Uterus (tissue), 4 donors: ENCODE results near the gene ADISSP. TPM values are rescaled to one million over a fixed set of nuclear protein-coding genes. Genes with fewer than 3 reads are reported as not detected.

Experiments used
- DNase-seq, 2 donors: peaks; one replicate each; pipeline ENCODE4 v3.0.0-alpha.2; 2019 to 2020
- H3K27ac ChIP-seq, 2 donors: fragments of 200-600 bp; sonication (generic); 1 replicate in 1 of 2; 2 replicates in 1 of 2; pipeline ENCODE4 v1.5.1; 2016 to 2018
- H3K27me3 ChIP-seq, 2 donors: fragments of 200-600 bp; sonication (generic); one replicate each; pipeline ENCODE4 v1.5.1; 2018 to 2019; ENCODE audit warnings: control low read depth in 1 of 2
- H3K36me3 ChIP-seq, 2 donors: fragments of 200-600 bp; sonication (generic); one replicate each; pipeline ENCODE4 v1.5.1; 2019; ENCODE audit warnings: control low read depth in 1 of 2
- H3K4me1 ChIP-seq, 2 donors: fragments of 200-600 bp; sonication (generic); one replicate each; pipeline ENCODE4 v1.5.1; 2018 to 2019; ENCODE audit warnings: control low read depth in 1 of 2
- H3K4me3 ChIP-seq, 2 donors: fragments of 200-600 bp; sonication (generic); 1 replicate in 1 of 2; 2 replicates in 1 of 2; pipeline ENCODE4 v1.5.1; 2018 to 2019; ENCODE audit warnings: mild to moderate bottlenecking in 1 of 2
- H3K9me3 ChIP-seq, 2 donors: fragments of 200-600 bp; sonication (generic); one replicate each; pipeline ENCODE4 v1.5.1; 2019; ENCODE audit warnings: control low read depth in 1 of 2
- CTCF ChIP-seq, 4 experiments: fragments of 200-600 bp in 2 of 4; fragments of 450-650 bp in 2 of 4; sonication (generic) in 2 of 4; IDR thresholded peaks; one replicate each; pipeline ENCODE4 v1.5.1; 2016 to 2019; ENCODE audit warnings: antibody characterized with exemption in 4 of 4, mild to moderate bottlenecking in 2 of 4, moderate library complexity in 1 of 4
- POLR2A ChIP-seq, 2 donors: fragments of 450-650 bp; IDR thresholded peaks; one replicate each; pipeline ENCODE4 v1.6.1; 2016; ENCODE audit warnings: antibody characterized with exemption in 2 of 2, mild to moderate bottlenecking in 1 of 2, moderate library complexity in 1 of 2
- intact Hi-C: fragments of 100-400 bp; cut with DNase I; formaldehyde crosslinking; loops from one replicate; pipeline ENCODE4 v1.15.1; 2023; ENCODE audit warnings: low total_unique reads
- total RNA-seq, 4 donors: library from RNA; depleted of rRNA in 3 of 4; stranded (reverse); fragments of >200 nt in 3 of 4; gene quantifications; one replicate each; pipeline versions ENCODE4 v1.1.0 to v1.2.4, GENCODE V29; 2014 to 2023
- donor health status: DM: yes; HTN: yes; CAD: no.

ADISSP gene
- total RNA-seq, 4 donors from 2014 or later = 4.1 to 45.9 (median 34.8) TPM

GRCh38 chr20:3766422-3767109, 987 bp downstream of the ADISSP start:
- no peak for TF ChIP-seq POLR2A (IDR thresholded peaks at IDR 0.05)
- TF ChIP-seq CTCF (IDR thresholded peaks at IDR 0.05) = no peak
- intact Hi-C loops = loop anchor here (5.0 kb wide), 1 partner anchor 84 kb away; the partner anchor contains the start of gene ADAM33
- Histone ChIP-seq H3K27ac (peak overlapping the region; percentile 52 to 65), H3K36me3 (no peaks in the 10 kb centered on the region), H3K27me3 (no peaks in the 10 kb centered on the region), H3K9me3 (no peaks in the 10 kb centered on the region), H3K4me1 (peaks cover 0 to 11% of the 10 kb centered on the region in 2 donors), H3K4me3 (peak overlapping the region; percentile 59 to 82)
- DNase-seq = no peak

DNA sequence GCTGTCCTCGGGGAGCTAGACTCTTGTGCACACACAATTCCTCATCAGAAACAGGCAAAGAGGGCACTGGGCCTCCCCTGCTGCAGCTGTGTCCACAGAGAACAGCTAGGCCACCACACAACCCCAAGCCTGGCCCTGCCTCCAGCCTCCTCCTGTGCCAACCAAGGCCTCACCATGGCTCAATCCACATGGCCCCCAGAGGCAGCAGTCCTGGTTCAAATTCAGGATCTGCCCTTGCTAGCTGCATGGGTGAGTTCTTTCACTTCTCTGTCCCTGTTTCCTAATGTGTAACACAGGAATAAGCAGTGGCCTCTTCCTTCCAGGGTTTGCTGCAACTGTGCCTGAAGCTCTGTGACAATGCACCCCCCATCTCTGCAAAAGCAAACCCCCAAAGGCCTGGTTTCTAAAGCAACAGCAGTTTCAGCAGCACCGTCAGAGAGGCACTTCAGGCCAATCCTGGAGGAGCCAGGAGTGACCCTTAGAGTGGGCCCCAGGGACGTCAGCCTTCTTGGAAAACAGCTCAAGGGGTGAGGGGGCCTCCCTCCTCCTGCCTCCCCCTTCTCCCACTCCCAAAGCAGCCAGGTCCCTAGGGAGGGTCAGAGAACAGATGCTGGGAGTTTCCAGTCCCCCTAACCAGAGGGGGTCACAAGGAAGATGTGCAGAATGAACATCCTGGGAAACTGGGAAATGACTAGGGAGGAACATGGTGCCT, 2.2 kb downstream of the ADISSP start:
- intact Hi-C loops = loop anchor here (5.0 kb wide), 1 partner anchor 83 kb away; the partner anchor contains the start of gene ADAM33
- H3K4me1 ChIP-seq = peaks cover 0 to 11% of the 10 kb centered on the region in 2 donors
- DNase-seq = no peak
- no peaks in the 10 kb centered on the region for H3K9me3 ChIP-seq
- H3K36me3 ChIP-seq = no peaks in the 10 kb centered on the region
- H3K4me3 ChIP-seq = no peak overlapping the region
- peak overlapping the region in 1 of 2 donors; percentile 65 for H3K27ac ChIP-seq
- TF ChIP-seq CTCF (IDR thresholded peaks at IDR 0.05) = no peak
- TF ChIP-seq POLR2A (IDR thresholded peaks at IDR 0.05) = no peak
- H3K27me3 ChIP-seq = no peaks in the 10 kb centered on the region

DNA sequence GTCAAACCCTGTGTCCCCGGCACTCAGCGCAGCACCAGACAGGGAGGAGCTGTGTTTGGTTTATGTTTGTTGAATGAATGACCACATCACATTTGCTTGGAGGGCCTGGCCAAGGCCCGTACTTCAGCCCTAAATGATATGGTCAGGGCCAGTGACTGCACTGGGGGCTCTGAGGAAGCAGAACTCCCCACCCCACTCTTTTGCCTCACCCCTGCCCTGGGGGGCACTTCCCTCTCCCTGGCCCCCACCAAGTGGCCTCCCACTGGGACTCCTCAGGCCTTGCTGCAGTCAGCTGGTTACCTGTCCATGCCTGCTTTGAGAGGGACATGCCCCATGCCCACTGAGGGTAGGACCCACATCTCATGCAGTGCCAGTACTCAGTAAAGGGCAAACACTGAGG, 2.9 kb downstream of the ADISSP start:
- H3K4me3 ChIP-seq = no peak overlapping the region
- peak overlapping the region in 1 of 2 donors; percentile 30 for H3K27ac ChIP-seq
- H3K27me3 ChIP-seq = no peaks in the 10 kb centered on the region
- no peaks in the 10 kb centered on the region for H3K9me3 ChIP-seq
- intact Hi-C loops = loop anchor here (5.0 kb wide), 1 partner anchor 82 kb away; the partner anchor contains the start of gene ADAM33
- peaks cover 0 to 11% of the 10 kb centered on the region in 2 donors for H3K4me1 ChIP-seq
- H3K36me3 ChIP-seq = no peaks in the 10 kb centered on the region
- TF ChIP-seq POLR2A (IDR thresholded peaks at IDR 0.05) = no peak
- TF ChIP-seq CTCF (IDR thresholded peaks at IDR 0.05) = no peak
- no peak for DNase-seq

DNA sequence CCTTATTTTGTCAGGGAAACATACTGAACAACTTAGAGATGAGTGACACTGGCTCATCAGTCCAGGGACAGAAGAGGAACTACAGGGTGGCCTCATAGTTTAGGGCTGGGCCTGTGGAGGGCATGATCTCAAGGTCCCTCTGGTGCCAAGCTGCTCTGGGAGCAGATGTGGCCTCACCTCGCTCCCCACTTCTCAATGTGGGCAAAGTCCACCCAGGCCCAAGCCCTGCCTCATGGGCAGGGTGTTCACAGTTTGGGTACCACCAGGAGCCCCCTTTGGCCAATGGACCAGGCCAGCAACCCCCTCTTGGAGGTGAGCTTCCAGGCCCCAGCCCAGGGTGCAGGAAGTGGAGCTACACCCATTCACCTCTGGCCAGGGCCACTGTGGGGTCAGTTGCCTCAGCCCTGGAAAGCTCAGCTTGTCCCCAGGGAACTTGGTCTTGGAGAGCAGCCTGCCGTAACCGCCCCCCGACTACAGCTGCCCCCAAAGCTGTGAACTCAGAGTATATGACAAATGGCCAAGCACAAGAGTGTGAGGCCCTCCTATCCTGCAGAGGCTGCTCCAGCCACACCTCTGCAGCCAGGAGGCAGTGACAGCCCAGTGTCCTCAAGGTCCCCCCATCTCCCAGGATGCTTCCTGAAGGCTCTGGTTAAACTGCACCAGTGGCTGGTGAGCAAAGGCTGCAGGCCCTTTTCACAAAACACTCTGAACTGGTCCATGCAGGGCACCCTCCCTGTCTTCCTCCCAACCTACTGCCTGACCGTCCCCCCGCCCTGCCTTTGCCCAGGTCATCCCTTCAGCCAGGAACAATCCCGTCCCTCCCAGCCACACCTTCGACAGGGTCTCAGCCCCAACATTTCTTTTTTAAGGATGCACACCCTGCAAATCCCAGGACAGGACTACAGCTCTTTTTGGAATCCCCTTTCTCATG, 3.6 kb downstream of the ADISSP start:
- DNase-seq = no peak
- H3K27ac ChIP-seq = peak overlapping the region; percentile 18 to 30
- no peak overlapping the region for H3K4me3 ChIP-seq
- TF ChIP-seq POLR2A (IDR thresholded peaks at IDR 0.05) (no peak), CTCF (IDR thresholded peaks at IDR 0.05) (no peak)
- H3K36me3 ChIP-seq = no peaks in the 10 kb centered on the region
- no peaks in the 10 kb centered on the region for H3K27me3 ChIP-seq
- H3K9me3 ChIP-seq = no peaks in the 10 kb centered on the region
- intact Hi-C loops = no loop called here
- H3K4me1 ChIP-seq = peaks cover 0 to 11% of the 10 kb centered on the region in 2 donors
